ENCODE results near the gene TAF3.

The TAF3 gene

GRCh38 chr10:7874864-7875263 is 56.6 kb downstream of the TAF3 start:
- no peak for DNase-seq (ENCODE audit: insufficient read length, low spot score)
- FAIRE-seq = no peak
- TF ChIP-seq CTCF (IDR thresholded peaks at IDR 0.05; ENCODE audit: insufficient read depth, missing control alignments) = no peak

GRCh38 chr10:7876541-7877127 is 58.3 kb downstream of the TAF3 start:
- DNase-seq (ENCODE audit: insufficient read length, low spot score) (no peak), FAIRE-seq (no peak)
- no peak for TF ChIP-seq CTCF (IDR thresholded peaks at IDR 0.05; ENCODE audit: insufficient read depth, missing control alignments)

- FAIRE-seq = no peak
- TF ChIP-seq CTCF (IDR thresholded peaks at IDR 0.05; ENCODE audit: insufficient read depth, missing control alignments) = no peak
- DNase-seq (ENCODE audit: insufficient read length, low spot score) = no peak
Observed at GRCh38 chr10:7881119-7881518, 62.8 kb downstream of the TAF3 start.

GRCh38 chr10:7886056-7886455 is 67.8 kb downstream of the TAF3 start:
- no peak for DNase-seq (ENCODE audit: insufficient read length, low spot score)
- FAIRE-seq = no peak
- no peak for TF ChIP-seq CTCF (IDR thresholded peaks at IDR 0.05; ENCODE audit: insufficient read depth, missing control alignments)

- TF ChIP-seq CTCF (IDR thresholded peaks at IDR 0.05; ENCODE audit: insufficient read depth, missing control alignments) = no peak
Observed at GRCh38 chr10:7887174-7887816, 69.0 kb downstream of the TAF3 start.

GRCh38 chr10:7889947-7890542 is 71.7 kb downstream of the TAF3 start:
- TF ChIP-seq CTCF (IDR thresholded peaks at IDR 0.05; ENCODE audit: insufficient read depth, missing control alignments) = no peak
- FAIRE-seq = no peak
- DNase-seq (ENCODE audit: insufficient read length, low spot score) = no peak

More at GRCh38 chr10:7887174-7887816, 69.0 kb downstream of the TAF3 start:
- DNase-seq (ENCODE audit: insufficient read length, low spot score) = no peak
- no peak for FAIRE-seq

- DNase-seq (ENCODE audit: insufficient read length, low spot score) = no peak
- FAIRE-seq = no peak
Observed at GRCh38 chr10:7890781-7891180, 72.5 kb downstream of the TAF3 start.

More at GRCh38 chr10:7890781-7891180, 72.5 kb downstream of the TAF3 start:
- TF ChIP-seq CTCF (IDR thresholded peaks at IDR 0.05; ENCODE audit: insufficient read depth, missing control alignments) = no peak

Data from D721Med (cell line).